HG02840 (cell line): ENCODE data around the gene VEGFA.

Experiments
- ATAC-seq: cut with Tn5 transposase; IDR thresholded peaks from one replicate; pipeline ENCODE4 v1.9.1; 2021; ENCODE audit warnings: mild to moderate bottlenecking, moderate library complexity, moderate number of reproducible peaks; ENCODE audit not compliant: unreplicated experiment, low FRiP score

The VEGFA gene

DNA sequence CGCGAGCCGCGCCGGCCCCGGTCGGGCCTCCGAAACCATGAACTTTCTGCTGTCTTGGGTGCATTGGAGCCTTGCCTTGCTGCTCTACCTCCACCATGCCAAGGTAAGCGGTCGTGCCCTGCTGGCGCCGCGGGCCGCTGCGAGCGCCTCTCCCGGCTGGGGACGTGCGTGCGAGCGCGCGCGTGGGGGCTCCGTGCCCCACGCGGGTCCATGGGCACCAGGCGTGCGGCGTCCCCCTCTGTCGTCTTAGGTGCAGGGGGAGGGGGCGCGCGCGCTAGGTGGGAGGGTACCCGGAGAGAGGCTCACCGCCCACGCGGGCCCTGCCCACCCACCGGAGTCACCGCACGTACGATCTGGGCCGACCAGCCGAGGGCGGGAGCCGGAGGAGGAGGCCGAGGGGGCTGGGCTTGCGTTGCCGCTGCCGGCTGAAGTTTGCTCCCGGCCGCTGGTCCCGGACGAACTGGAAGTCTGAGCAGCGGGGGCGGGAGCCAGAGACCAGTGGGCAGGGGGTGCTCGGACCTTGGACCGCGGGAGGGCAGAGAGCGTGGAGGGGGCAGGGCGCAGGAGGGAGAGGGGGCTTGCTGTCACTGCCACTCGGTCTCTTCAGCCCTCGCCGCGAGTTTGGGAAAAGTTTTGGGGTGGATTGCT lies 1.3 kb downstream of the VEGFA start:
- no peak for ATAC-seq

DNA sequence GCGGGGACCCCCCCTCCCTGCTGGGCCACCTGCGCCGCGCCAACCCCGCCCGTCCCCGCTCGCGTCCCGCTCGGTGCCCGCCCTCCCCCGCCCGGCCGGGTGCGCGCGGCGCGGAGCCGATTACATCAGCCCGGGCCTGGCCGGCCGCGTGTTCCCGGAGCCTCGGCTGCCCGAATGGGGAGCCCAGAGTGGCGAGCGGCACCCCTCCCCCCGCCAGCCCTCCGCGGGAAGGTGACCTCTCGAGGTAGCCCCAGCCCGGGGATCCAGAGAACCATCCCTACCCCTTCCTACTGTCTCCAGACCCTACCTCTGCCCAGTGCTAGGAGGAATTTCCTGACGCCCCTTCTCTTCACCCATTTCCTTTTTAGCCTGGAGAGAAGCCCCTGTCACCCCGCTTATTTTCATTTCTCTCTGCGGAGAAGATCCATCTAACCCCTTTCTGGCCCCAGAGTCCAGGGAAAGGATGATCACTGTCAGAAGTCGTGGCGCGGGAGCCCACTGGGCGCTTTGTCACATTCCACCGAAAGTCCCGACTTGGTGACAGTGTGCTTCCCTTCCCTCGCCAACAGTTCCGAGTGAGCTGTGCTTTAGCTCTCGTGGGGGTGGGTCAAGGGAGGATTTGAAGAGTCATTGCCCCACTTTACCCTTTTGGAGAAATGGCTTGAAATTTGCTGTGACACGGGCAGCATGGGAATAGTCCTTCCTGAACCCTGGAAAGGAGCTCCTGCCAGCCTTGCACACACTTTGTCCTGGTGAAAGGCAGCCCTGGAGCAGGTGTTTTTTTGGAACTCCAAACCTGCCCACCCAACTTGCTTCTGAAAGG lies 2.1 kb downstream of the VEGFA start:
- ATAC-seq, result no peak

DNA sequence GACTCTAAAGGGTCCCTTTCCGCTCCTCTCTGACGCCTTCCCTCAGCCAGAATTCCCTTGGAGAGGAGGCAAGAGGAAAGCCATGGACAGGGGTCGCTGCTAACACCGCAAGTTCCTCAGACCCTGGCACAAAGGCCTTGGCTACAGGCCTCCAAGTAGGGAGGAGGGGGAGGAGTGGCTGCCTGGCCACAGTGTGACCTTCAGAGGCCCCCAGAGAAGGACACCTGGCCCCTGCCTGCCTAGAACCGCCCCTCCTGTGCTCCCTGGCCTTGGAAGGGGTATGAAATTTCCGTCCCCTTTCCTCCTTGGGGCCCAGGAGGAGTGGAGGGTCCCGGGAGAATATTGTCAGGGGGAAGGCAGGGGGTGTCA lies 2.7 kb downstream of the VEGFA start:
- ATAC-seq, result no peak

DNA sequence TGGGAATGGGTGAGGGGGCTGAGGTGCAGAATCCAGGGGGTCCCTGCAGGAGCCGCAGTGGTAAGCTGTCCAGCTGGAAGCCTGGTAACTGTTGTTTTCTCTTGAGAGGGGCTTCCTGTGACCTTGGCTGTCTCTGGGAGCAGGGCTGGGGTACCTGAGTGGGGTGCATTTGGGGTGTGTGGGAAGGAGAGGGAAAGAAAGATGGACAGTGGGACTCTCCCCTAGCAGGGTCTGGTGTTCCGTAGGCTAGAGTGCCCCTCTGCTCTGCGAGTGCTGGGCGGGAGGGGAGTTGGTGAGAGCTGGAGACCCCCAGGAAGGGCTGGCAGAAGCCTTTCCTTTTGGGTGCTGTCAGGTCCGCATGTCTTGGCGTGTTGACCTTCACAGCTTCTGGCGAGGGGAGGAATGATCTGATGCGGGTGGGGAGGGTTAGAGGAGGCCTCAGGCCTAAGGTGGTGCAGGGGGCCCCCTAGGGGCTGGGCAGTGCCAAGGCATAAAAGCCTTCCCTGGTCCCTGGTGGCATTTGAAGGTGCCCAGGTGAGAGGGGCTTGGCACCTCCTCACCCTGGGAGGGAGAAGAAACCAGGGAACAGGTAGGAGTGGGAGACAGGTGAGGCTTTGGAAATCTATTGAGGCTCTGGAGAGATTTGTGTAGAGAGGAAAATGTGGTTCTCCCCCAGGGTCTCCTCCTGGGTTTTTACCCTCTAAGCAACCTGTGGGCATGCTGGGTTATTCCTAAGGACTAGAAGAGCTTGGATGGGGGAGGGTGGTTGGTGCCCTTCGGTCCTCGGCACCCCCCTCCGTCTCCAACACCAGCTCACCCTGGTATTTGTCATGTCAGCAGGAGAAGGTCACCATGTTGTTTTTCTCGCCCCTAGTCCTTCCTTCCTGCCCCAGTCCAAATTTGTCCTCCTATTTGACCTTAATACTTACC lies 3.3 kb downstream of the VEGFA start:
- ATAC-seq, result no peak

DNA sequence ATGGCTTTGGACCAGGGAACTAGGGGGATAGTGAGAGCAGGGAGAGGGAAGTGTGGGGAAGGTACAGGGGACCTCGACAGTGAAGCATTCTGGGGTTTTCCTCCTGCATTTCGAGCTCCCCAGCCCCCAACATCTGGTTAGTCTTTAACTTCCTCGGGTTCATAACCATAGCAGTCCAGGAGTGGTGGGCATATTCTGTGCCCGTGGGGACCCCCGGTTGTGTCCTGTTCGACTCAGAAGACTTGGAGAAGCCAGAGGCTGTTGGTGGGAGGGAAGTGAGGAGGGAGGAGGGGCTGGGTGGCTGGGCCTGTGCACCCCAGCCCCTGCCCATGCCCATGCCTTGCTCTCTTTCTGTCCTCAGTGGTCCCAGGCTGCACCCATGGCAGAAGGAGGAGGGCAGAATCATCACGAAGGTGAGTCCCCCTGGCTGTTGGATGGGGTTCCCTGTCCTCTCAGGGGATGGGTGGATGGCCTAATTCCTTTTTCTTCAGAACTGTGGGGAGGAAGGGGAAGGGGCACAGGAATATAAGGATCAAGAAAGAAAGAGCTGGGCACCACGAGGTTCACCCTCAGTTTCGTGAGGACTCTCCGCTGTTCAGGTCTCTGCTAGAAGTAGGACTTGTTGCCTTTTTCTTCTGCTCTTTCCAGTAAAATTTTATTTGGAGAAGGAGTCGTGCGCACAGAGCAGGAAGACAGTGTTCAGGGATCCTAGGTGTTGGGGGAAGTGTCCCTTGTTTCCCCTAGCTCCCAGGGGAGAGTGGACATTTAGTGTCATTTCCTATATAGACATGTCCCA lies 4.2 kb downstream of the VEGFA start:
- no peak for ATAC-seq

DNA sequence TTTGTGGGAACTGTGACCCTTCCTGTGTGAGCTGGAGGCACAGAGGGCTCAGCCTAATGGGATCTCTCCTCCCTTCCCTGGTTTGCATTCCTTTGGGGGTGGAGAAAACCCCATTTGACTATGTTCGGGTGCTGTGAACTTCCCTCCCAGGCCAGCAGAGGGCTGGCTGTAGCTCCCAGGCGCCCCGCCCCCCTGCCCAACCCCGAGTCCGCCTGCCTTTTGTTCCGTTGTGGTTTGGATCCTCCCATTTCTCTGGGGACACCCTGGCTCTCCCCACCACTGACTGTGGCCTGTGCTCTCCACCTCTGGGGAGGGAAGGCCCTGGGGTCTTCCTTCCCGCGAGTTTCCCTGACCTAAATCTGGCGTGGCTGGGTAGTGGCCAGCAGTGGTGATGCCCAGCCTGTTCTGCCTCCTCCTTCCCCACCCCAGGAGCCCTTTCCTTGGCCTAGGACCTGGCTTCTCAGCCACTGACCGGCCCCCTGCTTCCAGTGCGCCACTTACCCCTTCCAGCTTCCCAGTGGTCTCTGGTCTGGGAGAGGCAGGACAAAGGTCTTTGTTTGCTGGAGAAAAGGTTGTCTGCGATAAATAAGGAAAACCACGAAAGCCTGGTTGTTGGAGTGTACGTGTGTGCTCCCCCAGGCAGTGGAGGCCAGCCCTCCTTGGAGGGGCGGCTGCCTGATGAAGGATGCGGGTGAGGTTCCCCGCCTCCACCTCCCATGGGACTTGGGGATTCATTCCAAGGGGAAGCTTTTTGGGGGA lies 4.9 kb downstream of the VEGFA start:
- no peak for ATAC-seq

DNA sequence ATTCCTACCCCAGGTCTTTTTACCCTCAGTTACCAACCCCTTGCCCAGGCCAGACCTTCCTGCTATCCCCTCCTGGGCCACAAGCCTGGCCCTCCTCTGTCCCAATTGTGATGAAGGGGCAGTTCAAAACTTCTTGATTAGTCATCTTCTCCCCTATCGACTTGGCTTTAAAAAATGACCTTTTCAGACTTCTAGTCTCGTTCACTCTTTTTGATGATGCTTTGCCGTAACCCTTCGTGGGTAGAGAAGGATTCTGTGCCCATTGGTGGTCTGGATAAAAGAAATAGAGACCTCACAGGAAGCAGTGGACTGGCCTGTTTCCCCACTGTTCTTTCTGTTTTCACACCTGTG lies 5.5 kb downstream of the VEGFA start:
- no peak for ATAC-seq

DNA sequence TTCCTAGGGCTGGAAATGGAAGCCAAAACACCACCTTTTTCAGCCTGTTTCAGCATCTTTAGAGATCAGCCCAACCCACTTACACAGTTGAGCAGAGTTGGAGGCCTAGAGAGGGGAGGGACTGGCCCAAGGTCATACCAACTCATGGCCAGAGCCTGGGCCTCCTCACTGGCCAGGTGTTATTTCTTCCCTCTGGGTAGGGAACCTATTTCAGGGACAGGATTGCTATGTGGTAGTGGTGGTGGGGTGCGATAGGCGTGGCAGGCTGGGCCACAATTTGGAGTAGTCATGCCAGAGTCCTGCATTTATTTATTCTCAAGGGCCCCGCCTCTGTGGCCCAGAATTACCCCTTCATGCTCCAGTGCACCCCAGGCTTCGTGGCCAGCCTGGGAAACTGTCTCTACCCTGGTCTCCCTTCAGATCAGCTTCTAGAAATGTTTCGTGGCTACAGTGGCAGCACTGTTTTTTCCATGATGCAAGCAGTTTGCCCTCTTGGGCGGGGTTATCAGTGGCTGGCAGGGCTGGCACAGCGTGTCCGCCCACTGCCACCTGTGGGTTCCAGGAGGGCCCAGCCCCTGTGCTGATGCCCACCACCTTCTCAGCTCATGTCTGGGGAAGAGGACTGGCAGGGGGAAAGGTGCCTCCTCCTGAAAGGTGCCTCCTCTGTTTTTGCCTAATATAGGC lies 6.2 kb downstream of the VEGFA start:
- no peak for ATAC-seq

DNA sequence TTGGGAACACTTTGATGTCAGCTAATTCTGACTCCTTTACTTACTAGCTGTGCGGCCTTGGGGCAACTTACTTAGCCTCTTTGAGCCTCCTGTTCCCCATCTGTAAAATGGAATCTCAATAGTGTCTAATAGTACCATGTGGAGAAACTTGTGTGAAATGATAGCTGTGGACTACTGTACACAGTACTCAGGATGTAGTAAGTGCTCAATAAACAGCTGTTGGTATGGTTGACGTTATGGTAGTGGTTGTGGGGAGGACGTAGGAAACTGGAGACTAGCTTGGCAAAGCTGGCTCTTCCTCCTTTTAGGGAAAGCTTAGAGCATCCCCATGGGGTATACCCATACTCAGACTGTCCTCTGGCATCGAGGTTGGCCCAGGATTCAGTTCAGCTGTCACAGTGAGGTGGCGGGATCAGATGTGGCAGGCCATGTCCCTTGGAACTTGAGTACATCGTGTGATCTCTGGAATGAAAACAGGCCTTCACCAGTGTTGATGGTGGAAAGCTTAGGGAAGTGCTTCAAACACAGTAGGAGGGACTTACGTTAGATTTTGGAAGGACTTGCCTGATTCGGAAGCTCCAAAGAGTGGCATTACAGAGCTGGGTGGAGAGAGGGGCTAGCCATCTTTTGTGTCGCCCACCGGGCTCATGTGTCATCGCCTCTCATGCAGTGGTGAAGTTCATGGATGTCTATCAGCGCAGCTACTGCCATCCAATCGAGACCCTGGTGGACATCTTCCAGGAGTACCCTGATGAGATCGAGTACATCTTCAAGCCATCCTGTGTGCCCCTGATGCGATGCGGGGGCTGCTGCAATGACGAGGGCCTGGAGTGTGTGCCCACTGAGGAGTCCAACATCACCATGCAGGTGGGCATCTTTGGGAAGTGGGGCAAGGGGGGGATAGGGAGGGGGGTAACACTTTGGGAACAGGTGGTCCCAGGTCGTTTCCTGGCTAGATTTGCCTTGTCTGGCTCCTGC lies 7.1 kb downstream of the VEGFA start:
- ATAC-seq, result no peak

DNA sequence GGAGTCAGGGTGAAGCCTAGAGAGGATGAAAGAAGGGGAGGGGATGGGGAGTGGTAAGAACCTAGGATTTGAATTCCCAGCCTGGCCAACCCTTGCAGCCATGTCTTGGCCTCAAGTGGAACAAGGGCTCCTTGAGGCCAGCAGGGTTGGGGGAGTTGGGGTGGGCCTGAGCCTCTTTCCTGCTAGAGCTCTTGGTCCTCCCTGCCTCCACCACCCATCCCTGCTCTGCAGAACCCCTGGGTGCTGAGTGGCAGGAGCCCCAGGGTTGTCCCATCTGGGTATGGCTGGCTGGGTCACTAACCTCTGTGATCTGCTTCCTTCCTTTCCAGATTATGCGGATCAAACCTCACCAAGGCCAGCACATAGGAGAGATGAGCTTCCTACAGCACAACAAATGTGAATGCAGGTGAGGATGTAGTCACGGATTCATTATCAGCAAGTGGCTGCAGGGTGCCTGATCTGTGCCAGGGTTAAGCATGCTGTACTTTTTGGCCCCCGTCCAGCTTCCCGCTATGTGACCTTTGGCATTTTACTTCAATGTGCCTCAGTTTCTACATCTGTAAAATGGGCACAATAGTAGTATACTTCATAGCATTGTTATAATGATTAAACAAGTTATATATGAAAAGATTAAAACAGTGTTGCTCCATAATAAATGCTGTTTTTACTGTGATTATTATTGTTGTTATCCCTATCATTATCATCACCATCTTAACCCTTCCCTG lies 8.3 kb downstream of the VEGFA start:
- no peak for ATAC-seq

DNA sequence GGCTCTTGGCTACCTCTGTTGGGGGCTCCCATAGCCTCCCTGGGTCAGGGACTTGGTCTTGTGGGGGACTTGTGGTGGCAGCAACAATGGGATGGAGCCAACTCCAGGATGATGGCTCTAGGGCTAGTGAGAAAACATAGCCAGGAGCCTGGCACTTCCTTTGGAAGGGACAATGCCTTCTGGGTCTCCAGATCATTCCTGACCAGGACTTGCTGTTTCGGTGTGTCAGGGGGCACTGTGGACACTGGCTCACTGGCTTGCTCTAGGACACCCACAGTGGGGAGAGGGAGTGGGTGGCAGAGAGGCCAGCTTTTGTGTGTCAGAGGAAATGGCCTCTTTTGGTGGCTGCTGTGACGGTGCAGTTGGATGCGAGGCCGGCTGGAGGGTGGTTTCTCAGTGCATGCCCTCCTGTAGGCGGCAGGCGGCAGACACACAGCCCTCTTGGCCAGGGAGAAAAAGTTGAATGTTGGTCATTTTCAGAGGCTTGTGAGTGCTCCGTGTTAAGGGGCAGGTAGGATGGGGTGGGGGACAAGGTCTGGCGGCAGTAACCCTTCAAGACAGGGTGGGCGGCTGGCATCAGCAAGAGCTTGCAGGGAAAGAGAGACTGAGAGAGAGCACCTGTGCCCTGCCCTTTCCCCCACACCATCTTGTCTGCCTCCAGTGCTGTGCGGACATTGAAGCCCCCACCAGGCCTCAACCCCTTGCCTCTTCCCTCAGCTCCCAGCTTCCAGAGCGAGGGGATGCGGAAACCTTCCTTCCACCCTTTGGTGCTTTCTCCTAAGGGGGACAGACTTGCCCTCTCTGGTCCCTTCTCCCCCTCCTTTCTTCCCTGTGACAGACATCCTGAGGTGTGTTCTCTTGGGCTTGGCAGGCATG lies 9.2 kb downstream of the VEGFA start:
- ATAC-seq, result no peak

DNA sequence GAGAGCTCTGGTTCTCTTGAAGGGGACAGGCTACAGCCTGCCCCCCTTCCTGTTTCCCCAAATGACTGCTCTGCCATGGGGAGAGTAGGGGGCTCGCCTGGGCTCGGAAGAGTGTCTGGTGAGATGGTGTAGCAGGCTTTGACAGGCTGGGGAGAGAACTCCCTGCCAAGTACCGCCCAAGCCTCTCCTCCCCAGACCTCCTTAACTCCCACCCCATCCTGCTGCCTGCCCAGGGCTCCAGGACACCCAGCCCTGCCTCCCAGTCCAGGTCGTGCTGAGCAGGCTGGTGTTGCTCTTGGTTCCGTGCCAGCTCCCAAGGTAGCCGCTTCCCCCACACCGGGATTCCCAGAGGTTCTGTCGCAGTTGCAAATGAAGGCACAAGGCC lies 9.8 kb downstream of the VEGFA start:
- ATAC-seq, result no peak

DNA sequence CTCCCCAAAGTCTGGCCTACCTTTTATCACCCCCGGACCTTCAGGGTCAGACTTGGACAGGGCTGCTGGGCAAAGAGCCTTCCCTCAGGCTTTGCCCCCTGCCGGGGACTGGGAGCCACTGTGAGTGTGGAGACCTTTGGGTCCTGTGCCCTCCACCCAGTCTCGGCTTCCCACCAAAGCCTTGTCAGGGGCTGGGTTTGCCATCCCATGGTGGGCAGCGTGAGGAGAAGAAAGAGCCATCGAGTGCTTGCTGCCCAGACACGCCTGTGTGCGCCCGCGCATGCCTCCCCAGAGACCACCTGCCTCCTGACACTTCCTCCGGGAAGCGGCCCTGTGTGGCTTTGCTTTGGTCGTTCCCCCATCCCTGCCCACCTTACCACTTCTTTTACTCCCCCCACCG lies 10.3 kb downstream of the VEGFA start:
- no peak for ATAC-seq

DNA sequence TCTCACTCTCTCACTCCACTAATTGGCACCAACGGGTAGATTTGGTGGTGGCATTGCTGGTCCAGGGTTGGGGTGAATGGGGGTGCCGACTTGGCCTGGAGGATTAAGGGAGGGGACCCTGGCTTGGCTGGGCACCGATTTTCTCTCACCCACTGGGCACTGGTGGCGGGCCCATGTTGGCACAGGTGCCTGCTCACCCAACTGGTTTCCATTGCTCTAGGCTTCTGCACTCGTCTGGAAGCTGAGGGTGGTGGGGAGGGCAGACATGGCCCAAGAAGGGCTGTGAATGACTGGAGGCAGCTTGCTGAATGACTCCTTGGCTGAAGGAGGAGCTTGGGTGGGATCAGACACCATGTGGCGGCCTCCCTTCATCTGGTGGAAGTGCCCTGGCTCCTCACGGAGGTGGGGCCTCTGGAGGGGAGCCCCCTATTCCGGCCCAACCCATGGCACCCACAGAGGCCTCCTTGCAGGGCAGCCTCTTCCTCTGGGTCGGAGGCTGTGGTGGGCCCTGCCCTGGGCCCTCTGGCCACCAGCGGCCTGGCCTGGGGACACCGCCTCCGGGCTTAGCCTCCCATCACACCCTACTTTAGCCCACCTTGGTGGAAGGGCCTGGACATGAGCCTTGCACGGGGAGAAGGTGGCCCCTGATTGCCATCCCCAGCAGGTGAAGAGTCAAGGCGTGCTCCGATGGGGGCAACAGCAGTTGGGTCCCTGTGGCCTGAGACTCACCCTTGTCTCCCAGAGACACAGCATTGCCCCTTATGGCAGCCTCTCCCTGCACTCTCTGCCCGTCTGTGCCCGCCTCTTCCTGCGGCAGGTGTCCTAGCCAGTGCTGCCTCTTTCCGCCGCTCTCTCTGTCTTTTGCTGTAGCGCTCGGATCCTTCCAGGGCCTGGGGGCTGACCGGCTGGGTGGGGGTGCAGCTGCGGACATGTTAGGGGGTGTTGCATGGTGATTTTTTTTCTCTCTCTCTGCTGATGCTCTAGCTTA lies 11.2 kb downstream of the VEGFA start:
- ATAC-seq, result no peak

DNA sequence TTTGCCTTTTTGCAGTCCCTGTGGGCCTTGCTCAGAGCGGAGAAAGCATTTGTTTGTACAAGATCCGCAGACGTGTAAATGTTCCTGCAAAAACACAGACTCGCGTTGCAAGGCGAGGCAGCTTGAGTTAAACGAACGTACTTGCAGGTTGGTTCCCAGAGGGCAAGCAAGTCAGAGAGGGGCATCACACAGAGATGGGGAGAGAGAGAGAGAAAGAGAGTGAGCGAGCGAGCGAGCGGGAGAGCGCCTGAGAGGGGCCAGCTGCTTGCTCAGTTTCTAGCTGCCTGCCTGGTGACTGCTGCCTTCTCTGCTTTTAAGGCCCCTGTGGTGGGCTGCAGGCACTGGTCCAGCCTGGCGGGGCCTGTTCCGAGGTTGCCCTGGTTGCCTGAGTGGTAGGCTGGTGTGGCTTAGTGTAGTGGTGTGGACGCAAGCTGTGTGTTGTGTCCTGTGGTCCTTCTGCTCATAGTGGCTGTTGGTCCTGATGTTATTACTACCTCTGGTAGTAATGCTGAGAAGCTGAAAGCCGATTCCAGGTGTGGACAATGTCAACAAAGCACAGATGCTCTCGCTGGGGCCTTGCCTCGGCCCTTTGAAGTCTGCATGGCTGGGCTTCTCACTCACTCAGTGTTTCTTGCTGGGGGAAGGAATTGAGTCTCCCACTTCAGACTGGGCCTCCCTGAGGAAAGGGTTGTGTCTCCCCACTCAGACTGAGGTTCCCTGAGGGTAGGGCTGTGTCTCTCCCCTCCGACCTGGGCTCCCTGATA lies 12.1 kb downstream of the VEGFA start:
- ATAC-seq, result no peak
